ENCODE data around the gene GLTP. TPM values are rescaled to one million over a fixed set of nuclear protein-coding genes. Genes with fewer than 3 reads are reported as not detected.

Gene GLTP
- total RNA-seq, 1 donor from 2014 or later = 210 TPM

DNA sequence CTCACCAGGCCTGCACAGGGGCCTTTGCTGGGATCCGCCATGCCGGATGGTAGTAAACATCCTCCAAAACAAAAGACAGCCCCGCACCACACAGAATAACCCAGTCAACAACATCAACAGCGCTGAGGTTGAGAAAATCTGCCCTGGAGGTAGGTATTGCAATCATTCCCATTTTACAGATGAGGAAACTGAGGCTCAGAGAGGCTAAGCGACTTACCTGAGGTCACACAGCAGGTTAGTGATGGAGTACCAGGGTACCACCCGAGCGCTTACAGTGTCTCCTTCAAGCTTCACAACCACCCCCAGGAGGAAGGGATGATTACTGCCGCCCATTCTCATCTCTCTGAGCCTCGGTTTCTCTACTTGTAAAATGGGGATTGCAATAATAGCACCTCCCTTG, 62.1 kb downstream of the GLTP start:
- TF ChIP-seq, protein P1, sequence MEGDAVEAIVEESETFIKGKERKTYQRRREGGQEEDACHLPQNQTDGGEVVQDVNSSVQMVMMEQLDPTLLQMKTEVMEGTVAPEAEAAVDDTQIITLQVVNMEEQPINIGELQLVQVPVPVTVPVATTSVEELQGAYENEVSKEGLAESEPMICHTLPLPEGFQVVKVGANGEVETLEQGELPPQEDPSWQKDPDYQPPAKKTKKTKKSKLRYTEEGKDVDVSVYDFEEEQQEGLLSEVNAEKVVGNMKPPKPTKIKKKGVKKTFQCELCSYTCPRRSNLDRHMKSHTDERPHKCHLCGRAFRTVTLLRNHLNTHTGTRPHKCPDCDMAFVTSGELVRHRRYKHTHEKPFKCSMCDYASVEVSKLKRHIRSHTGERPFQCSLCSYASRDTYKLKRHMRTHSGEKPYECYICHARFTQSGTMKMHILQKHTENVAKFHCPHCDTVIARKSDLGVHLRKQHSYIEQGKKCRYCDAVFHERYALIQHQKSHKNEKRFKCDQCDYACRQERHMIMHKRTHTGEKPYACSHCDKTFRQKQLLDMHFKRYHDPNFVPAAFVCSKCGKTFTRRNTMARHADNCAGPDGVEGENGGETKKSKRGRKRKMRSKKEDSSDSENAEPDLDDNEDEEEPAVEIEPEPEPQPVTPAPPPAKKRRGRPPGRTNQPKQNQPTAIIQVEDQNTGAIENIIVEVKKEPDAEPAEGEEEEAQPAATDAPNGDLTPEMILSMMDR (IDR thresholded peaks at IDR 0.05; ENCODE audit: insufficient read depth, low read length, severe bottlenecking) = no peak
- H3K27me3 ChIP-seq (ENCODE audit: control insufficient read depth, insufficient read depth, low read length) = no peaks in the 10 kb centered on the region

DNA sequence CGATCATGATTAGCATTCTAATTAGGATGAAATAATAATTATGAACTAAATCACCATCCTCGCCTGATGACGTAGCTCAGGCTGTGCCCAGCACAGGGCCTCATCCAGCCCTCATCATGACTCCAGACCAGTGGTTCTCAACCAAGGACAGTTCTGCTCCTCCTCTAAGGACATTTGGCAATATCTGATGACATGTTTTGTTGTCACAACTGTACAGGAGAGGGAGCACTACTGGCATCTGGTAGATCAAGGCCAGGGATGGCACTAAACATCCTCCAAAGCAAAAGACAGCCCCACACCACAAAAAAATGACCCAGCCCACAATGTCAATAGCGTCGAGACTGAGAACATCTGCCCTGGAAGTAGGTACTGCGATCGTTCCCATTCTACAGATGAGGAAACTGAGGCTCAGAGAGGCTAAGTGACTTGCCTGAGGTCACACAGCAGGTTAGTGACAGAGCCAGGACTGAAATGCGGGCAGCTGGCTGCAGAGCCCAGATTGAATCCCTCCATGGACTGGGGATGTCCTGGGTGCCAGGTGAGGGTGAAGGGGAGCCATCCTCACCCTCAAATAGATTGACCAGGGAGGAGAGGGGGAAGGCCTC, 62.6 kb downstream of the GLTP start:
- Histone ChIP-seq H3K27me3 (ENCODE audit: control insufficient read depth, insufficient read depth, low read length) (no peaks in the 10 kb centered on the region), H3K36me3 (ENCODE audit: control insufficient read depth, insufficient read depth, low read length) (no peaks in the 10 kb centered on the region), H3K4me3 (ENCODE audit: low read depth, low read length) (no peak overlapping the region)
- FAIRE-seq = peak; percentile 89
- TF ChIP-seq, protein P1 (IDR thresholded peaks at IDR 0.05; ENCODE audit: insufficient read depth, low read length, severe bottlenecking) = no peak
- no peak for DNase-seq (ENCODE audit: low read depth)

More for the DNA sequence above, 62.1 kb downstream of the GLTP start:
- Histone ChIP-seq H3K4me3 (ENCODE audit: low read depth, low read length) (no peak overlapping the region), H3K36me3 (ENCODE audit: control insufficient read depth, insufficient read depth, low read length) (no peaks in the 10 kb centered on the region)
- FAIRE-seq (no peak), DNase-seq (ENCODE audit: low read depth) (no peak)

DNA sequence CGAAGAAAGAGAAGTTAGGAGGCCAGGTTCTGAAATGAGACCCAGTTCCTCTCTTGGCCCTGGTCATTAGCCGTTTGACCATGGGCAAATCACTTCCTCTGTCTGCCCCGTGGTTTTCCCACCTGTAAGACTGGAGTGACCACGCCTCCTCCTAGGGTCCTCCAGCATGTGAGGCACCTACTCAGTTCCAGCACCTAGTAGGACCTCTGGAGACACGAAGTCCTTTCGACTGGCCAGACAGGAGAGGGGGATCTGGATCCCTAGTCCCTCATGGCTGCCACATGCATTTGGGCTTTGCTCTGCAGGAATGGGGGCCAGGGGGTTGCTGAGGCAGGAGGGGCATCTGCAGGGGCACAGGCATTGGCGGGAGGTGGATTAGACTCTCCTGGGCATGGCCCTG, 63.5 kb downstream of the GLTP start:
- FAIRE-seq (peak; percentile 64), DNase-seq (ENCODE audit: low read depth) (no peak)
- no peaks in the 10 kb centered on the region for H3K36me3 ChIP-seq (ENCODE audit: control insufficient read depth, insufficient read depth, low read length)
- H3K4me3 ChIP-seq (ENCODE audit: low read depth, low read length) = no peak overlapping the region
- TF ChIP-seq, protein P1 (IDR thresholded peaks at IDR 0.05; ENCODE audit: insufficient read depth, low read length, severe bottlenecking) = no peak
- no peaks in the 10 kb centered on the region for H3K27me3 ChIP-seq (ENCODE audit: control insufficient read depth, insufficient read depth, low read length)

DNA sequence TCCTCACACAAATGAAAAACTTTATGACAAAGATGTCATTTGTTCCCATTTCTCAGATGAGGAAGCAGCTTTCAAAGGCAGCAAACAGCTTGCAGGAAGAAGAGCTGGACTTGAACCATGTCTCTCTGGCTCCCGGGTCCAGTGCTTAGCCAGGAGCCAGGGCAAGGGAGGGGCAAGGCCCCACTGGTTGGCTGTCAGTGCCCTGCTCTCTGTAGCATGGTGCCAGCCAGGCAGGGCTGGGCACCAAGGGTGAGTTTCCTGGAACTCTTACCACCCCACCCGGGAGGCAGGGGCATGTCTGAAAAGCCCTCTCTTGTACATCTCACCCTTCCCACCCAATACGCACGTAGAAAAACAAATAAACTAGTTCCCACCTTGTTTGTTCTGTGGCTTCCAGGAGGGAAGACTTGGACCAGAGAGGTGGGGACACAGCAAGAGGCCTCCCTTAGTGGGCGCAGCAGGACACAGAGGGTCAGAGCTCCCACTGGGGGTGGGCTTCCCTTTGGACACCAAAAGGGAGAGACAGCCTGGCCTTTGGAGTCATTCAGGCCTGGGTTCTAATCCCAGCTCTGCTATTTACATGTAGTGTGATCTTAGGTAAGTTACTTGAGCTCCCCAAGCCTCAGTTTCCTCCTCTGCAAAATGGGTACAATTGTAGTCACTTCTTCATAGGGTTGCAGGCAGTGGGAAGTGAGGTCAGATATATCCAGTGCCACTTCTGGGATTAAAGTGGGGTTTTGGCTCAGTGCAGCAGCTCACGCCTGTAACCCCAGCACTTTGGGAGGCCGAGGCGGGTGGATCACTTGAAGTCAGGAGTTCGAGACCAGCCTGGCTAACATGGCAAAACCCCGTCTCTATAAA, 64.4 kb downstream of the GLTP start:
- DNase-seq (ENCODE audit: low read depth) = no peak
- no peak for FAIRE-seq
- Histone ChIP-seq H3K27me3 (ENCODE audit: control insufficient read depth, insufficient read depth, low read length) (no peaks in the 10 kb centered on the region), H3K36me3 (ENCODE audit: control insufficient read depth, insufficient read depth, low read length) (no peaks in the 10 kb centered on the region), H3K4me3 (ENCODE audit: low read depth, low read length) (no peak overlapping the region)
- TF ChIP-seq, protein P1 (IDR thresholded peaks at IDR 0.05; ENCODE audit: insufficient read depth, low read length, severe bottlenecking) = no peak

DNA sequence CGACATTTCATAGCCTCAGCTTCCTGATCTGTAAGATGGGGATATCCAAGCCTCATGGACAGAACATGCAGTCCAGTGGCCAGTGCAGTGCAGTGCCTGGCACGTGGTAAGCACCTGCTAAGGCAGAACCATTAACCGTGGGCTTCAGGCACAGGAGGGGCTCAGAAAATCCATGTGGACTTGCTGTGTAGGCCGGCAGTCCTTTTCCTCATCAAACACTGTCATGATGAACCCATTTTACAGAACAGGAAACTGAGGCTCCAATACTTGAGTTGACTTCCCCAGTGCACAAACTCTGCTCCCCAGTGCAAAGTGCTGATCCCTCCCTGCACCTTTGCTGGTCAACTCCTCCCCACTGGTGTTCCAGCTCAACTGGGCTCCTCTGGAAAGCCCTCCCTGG, 65.1 kb downstream of the GLTP start:
- no peak overlapping the region for H3K4me3 ChIP-seq (ENCODE audit: low read depth, low read length)
- TF ChIP-seq, protein P1 (IDR thresholded peaks at IDR 0.05; ENCODE audit: insufficient read depth, low read length, severe bottlenecking) = no peak
- DNase-seq (ENCODE audit: low read depth) (no peak), FAIRE-seq (peak; percentile 66)
- H3K27me3 ChIP-seq (ENCODE audit: control insufficient read depth, insufficient read depth, low read length) = no peaks in the 10 kb centered on the region
- no peaks in the 10 kb centered on the region for H3K36me3 ChIP-seq (ENCODE audit: control insufficient read depth, insufficient read depth, low read length)

Measured in bronchial epithelial cell (primary cell).